ENCODE results near the gene DCD.
A peak's percentile ranks its signal among the peaks of the same experiment; 100 is the strongest.

The DCD gene

DNA sequence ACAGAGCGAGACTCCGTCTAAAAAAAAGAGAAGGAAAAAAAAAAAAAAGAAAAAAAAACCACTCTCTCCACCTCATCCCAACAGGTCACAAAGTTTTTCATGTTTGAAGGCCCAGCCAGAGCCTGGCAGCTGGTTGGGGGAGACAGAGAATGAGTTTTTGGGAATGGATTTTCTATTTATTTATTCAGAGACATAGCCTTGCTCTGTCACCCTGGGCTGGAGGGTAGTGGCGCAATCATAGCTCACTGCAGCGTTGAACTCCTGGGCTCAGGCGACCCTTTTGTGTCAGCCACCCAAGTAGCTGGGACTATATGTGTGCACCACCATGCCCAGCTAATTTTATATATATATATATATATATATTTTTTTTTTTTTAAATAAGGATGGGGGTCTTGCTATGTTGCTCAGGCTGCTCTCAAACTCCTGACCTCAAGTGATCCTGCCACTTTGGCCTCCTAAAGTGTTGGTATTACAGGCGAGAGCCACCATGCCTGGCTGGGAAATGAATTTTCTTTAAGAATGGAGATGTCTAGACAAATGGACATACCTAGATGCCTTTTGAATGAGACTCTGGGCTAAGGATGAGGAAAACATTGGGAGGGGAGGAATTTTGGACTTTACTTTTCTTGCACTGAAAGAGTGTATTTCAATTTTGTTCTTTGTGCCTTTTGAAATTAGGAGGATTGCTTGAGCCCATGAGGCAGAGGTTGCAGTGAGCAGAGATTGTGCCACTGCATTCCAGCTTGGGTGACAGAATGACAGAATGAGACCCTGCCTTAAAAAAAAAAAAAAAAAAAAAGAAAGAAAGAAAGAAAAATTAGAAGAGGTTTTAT lies 42.8 kb downstream of the DCD start:
- DNase-seq = no peak

DNA sequence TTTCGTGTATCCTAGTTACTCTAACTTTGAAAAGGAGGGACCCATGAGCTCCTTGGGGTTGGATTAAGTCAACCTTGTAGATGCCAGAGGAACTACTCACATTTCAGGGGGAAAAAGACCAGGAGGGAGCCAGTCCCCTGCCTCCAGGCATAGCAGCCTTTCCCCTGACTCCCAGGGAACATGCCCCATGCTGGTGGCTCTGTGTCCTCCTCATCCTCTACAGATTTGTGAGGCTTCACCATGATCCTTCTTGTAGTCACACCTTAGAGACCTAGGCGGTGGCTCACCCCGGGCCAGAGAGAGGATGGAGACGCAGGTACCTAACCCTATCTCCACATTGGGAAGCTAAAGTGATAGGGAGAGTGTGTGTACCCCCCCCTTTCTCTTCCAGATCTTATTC lies 43.7 kb downstream of the DCD start:
- no peak for DNase-seq

DNA sequence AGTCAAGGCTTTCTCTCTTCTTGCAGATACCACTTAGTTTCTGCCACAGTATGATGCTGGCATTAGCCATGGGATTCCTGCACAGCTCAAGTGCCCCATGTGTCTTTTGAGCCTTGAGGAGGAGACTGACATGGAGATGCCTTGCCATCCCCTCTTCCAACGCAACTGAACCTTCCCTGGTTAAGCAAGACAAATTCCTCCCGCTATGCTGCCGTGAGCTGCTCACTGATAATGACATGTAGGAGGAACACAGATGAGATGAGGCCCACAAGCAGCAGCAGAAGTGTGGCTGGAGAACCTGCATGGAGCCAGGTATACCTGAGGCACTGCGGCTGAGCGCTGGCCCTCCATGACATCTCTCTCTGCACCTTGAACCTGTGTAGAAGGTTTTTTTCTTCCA lies 44.3 kb downstream of the DCD start:
- DNase-seq = no peak

DNA sequence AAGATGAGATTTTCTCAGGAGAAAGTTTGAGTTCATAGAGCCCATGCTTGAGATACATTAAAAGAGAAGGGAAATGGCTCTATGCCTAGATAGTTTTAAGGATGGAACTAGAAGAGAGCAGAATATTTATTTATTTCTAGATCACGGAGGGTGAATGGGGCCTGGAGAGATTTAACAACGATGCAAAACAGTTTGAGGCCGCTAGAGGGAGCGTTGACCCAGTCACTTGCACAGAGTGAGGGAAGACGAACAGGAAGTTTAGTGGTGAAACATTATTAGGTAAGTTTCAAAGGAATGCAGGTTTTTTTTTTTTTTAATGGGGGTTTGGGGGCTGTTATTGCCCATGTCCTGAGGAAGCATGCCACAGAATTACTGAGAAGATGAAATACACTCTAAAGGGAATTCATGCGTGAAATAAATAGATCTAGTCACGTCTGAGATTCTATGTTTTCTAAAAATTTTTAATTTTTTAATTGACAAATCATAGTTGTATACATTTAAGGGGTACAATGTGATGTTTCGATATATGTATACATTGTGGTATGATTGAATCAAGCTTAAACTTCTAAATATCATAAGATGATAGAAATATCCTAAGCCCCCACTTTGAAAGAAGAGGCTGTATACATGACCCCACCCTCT lies 44.9 kb downstream of the DCD start:
- peak; percentile 9 for DNase-seq

DNA sequence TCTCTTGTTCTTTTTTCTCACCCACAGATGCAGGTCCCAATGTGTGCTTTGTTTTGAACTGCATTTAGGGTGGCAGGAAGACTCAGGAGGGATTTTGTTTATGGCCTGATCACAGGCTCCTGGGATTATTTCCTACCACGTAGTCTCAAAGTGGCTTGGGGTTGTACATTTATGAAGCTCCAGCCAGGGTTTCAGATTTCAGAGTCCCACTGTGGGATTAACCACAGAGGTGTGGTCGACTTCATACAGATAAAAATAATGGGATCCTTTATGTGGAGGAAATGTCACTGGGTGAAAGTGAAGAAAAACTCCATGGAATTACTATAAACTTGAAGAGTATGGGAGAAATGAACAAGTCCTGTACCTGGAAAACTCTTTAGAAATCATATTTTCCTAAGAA lies 45.5 kb downstream of the DCD start:
- DNase-seq = no peak

DNA sequence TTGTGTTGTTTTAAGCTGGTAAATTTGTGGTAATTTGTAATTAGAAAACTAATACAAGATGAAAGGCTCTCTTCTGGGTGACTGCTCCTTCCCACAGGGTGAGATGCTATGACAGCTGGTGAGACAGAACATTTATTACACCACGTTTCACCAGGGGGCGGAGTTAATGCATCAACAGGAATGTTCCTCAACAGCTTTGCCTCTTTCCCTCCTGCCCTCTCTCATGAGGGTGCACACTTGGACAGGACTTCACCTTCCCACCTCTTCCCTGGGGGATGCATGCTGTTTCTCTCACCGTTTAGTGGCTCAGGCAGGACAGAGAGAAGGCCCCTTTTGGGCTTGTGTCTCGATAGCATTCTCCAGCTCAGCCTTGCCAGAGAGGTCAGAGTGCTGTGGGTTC lies 46.3 kb downstream of the DCD start:
- no peak for DNase-seq

DNA sequence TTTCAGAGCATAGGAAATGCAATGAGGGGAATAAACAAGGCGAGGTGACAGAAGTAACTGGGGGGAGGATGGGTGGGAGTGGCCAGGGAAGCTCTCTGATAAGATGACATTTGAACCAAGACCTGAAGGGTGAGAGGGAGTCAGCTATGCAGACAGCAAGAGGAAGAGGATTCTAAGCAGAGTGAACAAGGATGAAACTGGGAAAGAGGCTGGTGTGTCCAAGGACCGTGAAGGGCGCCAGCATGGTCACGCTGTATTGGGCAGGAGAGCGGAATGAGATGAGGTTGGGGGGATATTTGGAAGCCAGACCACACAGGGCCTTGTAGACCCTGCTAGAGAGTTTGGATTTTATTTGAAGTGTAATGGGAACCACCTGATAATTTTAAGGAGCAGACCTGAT lies 49.2 kb downstream of the DCD start:
- DNase-seq = no peak

DNA sequence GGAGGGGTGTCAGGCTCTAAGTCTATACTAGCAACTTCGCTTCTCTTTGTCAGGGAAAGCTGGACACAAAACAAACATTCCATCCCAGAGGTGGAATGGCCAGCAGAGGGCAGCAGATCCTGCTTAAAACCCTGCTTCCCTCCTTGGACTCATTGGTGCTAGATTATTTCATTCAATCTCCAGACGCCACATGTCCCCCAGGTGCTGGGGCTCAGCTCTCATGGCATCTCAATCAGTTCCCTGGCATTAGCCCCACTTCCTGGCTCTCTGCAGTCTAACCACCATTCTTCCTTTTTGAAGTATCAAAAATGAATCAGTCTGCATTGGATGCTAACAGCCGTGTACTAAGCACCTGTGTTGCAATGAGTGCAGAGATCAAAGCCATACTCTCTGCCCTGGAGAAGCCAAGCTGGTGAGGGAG lies 51.6 kb downstream of the DCD start:
- peak; percentile 9 for DNase-seq

DNA sequence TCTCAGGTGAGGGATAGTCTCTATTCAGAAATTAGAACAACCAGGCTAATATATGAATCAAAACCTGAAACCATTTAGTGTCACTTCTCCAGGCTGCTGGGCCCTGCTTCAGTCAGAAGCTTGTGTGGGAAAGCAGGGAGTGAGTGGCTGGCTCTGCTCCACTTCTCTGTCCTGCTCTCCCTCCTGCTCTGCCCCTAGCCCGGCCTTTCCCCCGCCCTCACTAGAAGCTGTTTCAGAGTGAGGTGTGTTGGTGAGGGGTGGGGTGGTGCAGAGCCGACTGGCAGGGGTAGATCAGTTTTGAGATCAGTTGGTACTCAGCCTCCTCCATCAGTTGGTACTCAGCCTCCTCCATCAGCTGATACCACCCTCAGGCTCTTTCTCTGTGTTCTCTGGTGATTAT lies 52.7 kb downstream of the DCD start:
- DNase-seq = no peak
